ENCODE data around the gene STARD6. TPM values are rescaled to one million over a fixed set of nuclear protein-coding genes. Genes with fewer than 3 reads are reported as not detected.

STARD6 gene
- total RNA-seq, 2 donors from 2014 or later, result not detected

DNA sequence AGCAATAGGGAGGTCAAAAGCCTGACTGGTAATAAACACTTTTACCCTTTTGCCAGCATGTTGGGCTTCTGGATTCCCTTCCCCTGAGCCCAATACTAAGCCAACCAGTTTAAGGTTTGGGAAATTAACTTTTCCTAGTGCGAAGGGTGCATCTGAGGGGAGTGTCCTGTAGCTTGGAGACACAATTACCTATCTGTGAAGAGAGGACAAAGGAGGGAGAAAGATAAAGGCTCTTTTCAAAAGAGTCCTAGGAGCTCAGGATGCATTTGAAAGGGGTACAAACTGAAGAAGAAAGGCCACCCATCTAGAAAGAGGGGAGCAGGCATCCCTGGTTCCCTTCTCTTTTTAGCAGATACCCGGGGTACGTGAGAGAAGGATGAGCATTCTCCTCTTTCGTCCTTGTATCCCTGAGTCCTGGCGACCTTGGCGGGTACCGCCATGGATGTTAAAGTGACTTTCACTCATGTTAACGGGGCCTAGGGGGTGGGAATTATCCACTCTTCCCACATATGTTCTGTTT lies 25.1 kb upstream of the STARD6 start:
- TF ChIP-seq, protein P1, sequence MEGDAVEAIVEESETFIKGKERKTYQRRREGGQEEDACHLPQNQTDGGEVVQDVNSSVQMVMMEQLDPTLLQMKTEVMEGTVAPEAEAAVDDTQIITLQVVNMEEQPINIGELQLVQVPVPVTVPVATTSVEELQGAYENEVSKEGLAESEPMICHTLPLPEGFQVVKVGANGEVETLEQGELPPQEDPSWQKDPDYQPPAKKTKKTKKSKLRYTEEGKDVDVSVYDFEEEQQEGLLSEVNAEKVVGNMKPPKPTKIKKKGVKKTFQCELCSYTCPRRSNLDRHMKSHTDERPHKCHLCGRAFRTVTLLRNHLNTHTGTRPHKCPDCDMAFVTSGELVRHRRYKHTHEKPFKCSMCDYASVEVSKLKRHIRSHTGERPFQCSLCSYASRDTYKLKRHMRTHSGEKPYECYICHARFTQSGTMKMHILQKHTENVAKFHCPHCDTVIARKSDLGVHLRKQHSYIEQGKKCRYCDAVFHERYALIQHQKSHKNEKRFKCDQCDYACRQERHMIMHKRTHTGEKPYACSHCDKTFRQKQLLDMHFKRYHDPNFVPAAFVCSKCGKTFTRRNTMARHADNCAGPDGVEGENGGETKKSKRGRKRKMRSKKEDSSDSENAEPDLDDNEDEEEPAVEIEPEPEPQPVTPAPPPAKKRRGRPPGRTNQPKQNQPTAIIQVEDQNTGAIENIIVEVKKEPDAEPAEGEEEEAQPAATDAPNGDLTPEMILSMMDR (IDR thresholded peaks at IDR 0.05), result no peak
- no peaks in the 10 kb centered on the region for H3K4me1 ChIP-seq
- no peak overlapping the region for H3K27ac ChIP-seq
- H3K9me3 ChIP-seq, result no peaks in the 10 kb centered on the region
- no peak for DNase-seq (ENCODE audit: low spot score)
- no peak overlapping the region for H3K4me3 ChIP-seq
- H3K36me3 ChIP-seq, result no peaks in the 10 kb centered on the region
- H3K27me3 ChIP-seq, result no peaks in the 10 kb centered on the region

DNA sequence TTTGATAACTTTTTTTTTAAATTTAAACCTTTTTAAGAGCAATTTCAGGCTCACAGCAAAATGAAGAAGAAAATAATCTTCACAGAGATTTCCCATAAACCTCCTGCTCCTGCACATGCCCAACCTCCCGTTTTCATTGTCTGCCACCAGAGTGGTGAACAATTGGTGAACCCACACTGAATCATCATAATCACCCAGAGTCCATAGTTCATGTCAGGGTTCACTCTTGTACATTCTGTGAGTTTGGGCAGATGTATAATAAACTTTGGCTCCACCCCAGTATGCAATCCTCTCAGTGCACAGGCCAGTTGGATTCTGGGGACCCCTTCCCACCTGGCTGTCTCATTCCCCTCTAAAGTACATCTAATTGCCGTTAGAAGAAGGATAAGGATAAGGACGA lies 24.4 kb upstream of the STARD6 start:
- H3K27me3 ChIP-seq, result no peaks in the 10 kb centered on the region
- no peak for DNase-seq (ENCODE audit: low spot score)
- H3K36me3 ChIP-seq, result no peaks in the 10 kb centered on the region
- H3K9me3 ChIP-seq, result no peaks in the 10 kb centered on the region
- TF ChIP-seq, protein P1 (IDR thresholded peaks at IDR 0.05), result no peak
- H3K4me1 ChIP-seq, result no peaks in the 10 kb centered on the region
- H3K27ac ChIP-seq, result no peak overlapping the region
- H3K4me3 ChIP-seq, result no peak overlapping the region

DNA sequence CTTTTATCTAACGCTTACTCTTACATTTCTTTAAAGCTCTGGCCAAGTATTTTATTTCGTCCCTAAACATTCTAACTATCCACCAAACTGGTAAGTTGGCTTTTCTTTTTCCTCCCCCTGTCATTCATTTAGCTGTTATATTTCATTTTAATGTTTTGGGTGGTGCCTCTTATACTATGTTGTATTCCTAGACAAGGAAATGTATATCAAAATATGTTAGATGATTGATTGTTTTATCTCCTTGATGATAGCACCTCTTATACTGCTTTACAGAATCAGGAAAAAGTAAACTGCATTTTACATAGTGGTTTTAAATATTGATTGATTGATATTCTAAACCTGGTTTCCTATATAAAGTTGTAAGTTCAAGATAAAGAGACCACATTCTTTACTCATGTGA lies 24.0 kb upstream of the STARD6 start:
- Histone ChIP-seq H3K27me3 (no peaks in the 10 kb centered on the region), H3K4me1 (no peaks in the 10 kb centered on the region)
- TF ChIP-seq, protein P1 (IDR thresholded peaks at IDR 0.05), result no peak

DNA sequence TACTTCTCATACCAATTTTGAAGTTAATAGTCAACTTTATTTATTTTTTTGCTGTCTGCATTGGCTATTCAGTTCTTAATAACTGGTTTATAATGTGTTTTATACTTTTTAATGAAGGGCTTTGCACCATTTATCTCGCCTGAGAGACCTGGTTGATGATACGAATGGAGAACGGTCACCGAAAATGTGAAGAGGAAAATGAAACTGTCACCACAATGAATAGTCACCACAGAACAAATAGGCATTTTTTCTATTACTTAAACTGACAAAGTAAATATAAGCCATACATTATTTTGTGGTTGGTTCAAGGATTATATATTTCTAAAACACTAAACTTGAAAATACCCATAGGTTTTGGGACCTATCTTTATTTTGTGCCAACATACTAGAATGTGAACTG lies 20.4 kb upstream of the STARD6 start:
- no peak for DNase-seq (ENCODE audit: low spot score)

More for the DNA sequence above, 24.0 kb upstream of the STARD6 start:
- no peaks in the 10 kb centered on the region for H3K9me3 ChIP-seq
- H3K27ac ChIP-seq, result no peak overlapping the region
- DNase-seq (ENCODE audit: low spot score), result no peak
- no peaks in the 10 kb centered on the region for H3K36me3 ChIP-seq
- H3K4me3 ChIP-seq, result no peak overlapping the region

DNA sequence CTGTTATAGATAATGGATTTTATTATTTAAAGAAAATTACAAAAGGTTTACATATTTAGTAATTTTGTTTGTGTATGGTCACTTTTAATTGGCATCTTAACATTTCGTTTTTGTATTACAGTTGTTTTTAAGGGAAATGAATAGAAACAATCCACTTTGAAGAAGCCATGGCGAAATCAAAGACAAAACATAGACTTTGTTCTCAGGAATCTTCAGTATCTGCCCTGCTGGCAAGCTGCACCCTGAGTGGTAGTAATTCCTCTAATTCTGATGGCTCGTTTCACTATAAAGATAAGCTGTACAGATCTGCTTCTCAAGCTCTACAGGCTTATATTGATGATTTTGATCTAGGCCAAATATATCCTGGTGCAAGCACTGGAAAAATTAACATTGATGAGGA lies 2.7 kb upstream of the STARD6 start:
- H3K27me3 ChIP-seq, result no peaks in the 10 kb centered on the region
- DNase-seq (ENCODE audit: low spot score), result no peak
- H3K4me3 ChIP-seq, result no peak overlapping the region
- H3K9me3 ChIP-seq, result no peaks in the 10 kb centered on the region
- TF ChIP-seq, protein P1 (IDR thresholded peaks at IDR 0.05), result no peak
- peaks cover 0 to 6% of the 10 kb centered on the region in 2 donors for H3K4me1 ChIP-seq
- H3K36me3 ChIP-seq, result no peaks in the 10 kb centered on the region
- H3K27ac ChIP-seq, result no peak overlapping the region

More for the DNA sequence above, 20.4 kb upstream of the STARD6 start:
- H3K27ac ChIP-seq, result no peak overlapping the region
- TF ChIP-seq, protein P1 (IDR thresholded peaks at IDR 0.05), result no peak
- H3K4me1 ChIP-seq, result no peaks in the 10 kb centered on the region
- H3K4me3 ChIP-seq, result no peak overlapping the region
- no peaks in the 10 kb centered on the region for H3K36me3 ChIP-seq
- H3K9me3 ChIP-seq, result no peaks in the 10 kb centered on the region
- no peaks in the 10 kb centered on the region for H3K27me3 ChIP-seq

DNA sequence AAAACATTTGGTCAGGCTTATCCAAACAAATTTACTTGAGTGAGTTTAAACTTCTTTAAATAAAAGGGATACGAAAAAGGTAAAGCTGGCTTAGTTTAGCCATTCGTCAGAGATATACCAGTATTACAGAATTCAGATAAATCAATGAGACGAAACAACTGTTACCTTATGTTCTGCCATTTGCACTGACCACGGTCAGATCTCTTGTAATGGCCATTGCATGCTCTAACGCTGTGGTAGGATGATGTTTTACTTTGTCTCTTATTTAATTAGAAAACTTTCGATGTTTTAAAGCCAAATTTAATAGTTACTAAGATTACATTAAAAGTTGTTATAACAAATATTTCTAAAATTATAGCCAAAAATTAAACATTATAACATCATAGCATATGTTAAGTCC lies 1.6 kb upstream of the STARD6 start:
- H3K4me1 ChIP-seq, result peaks cover 0 to 6% of the 10 kb centered on the region in 2 donors
- no peak for DNase-seq (ENCODE audit: low spot score)
- H3K27me3 ChIP-seq, result no peaks in the 10 kb centered on the region
- no peaks in the 10 kb centered on the region for H3K36me3 ChIP-seq
- no peaks in the 10 kb centered on the region for H3K9me3 ChIP-seq
- TF ChIP-seq, protein P1 (IDR thresholded peaks at IDR 0.05), result no peak
- H3K4me3 ChIP-seq, result peak overlapping the region in 1 of 2 donors; percentile 86
- no peak overlapping the region for H3K27ac ChIP-seq
